Karpas-422 (cell line): ENCODE results near the gene TRPM6. TPM values are rescaled to one million over a fixed set of nuclear protein-coding genes. Genes with fewer than 3 reads are reported as not detected.

Source experiments
- DNase-seq: peaks from one replicate; pipeline ENCODE4 v3.0.0-alpha.2; 2015
- H2AFZ ChIP-seq: fragments of 200-600 bp; sonication (generic); 2 replicates; pipeline ENCODE4 v1.6.1; 2014; ENCODE audit warnings: antibody characterized with exemption, low read length, mixed read lengths
- H3K27ac ChIP-seq: fragments of 200-600 bp; sonication (generic); 2 replicates; pipeline ENCODE4 v1.5.1; 2014; ENCODE audit warnings: mild to moderate bottlenecking, low read length, moderate library complexity
- H3K27me3 ChIP-seq: fragments of 200-600 bp; sonication (generic); 2 replicates; pipeline ENCODE4 v1.6.1; 2014; ENCODE audit warnings: low read length, mixed read lengths
- H3K36me3 ChIP-seq: fragments of 200-600 bp; sonication (generic); 2 replicates; pipeline ENCODE4 v1.6.1; 2014; ENCODE audit warnings: low read length, mixed read lengths; ENCODE audit not compliant: insufficient read depth
- H3K4me1 ChIP-seq: fragments of 200-600 bp; sonication (generic); 2 replicates; pipeline ENCODE4 v1.6.1; 2014; ENCODE audit warnings: mild to moderate bottlenecking, low read length, mixed read lengths
- H3K4me2 ChIP-seq: fragments of 200-600 bp; sonication (generic); 2 replicates; pipeline ENCODE4 v1.6.1; 2014; ENCODE audit warnings: low read length, low read depth, mild to moderate bottlenecking; ENCODE audit not compliant: poor library complexity, severe bottlenecking
- H3K4me3 ChIP-seq: fragments of 200-600 bp; sonication (generic); 2 replicates; pipeline ENCODE4 v1.5.1; 2014; ENCODE audit warnings: mild to moderate bottlenecking, antibody characterized with exemption, low read length, mixed read lengths
- H3K79me2 ChIP-seq: fragments of 200-600 bp; sonication (generic); 2 replicates; pipeline ENCODE4 v1.6.1; 2014; ENCODE audit warnings: mild to moderate bottlenecking, low read length, mixed read lengths
- H3K9ac ChIP-seq: fragments of 200-600 bp; sonication (generic); 2 replicates; pipeline ENCODE4 v1.6.0; 2014; ENCODE audit warnings: low read length
- H3K9me2 ChIP-seq: fragments of 200-600 bp; sonication (generic), shearing (Covaris generic); replicated peaks from 2 replicates; pipeline ENCODE4 v1.6.0; 2014; ENCODE audit warnings: mild to moderate bottlenecking, low read length, moderate library complexity; ENCODE audit not compliant: insufficient read depth
- H3K9me3 ChIP-seq: fragments of 300-700, 200-600 bp; sonication (generic); 2 replicates; pipeline ENCODE4 v1.6.1; 2014; ENCODE audit warnings: low read length, mixed read lengths
- H4K20me1 ChIP-seq: fragments of 200-600 bp; sonication (generic); 2 replicates; pipeline ENCODE4 v1.6.1; 2014; ENCODE audit warnings: mild to moderate bottlenecking, antibody characterized with exemption, low read length, low read depth; ENCODE audit not compliant: insufficient read depth
- total RNA-seq: library from RNA; depleted of rRNA; stranded (reverse); fragments of >200 nt; shearing (Covaris generic); gene quantifications from 2 replicates; pipeline ENCODE4 v1.2.3, GENCODE V29; 2014; ENCODE audit warnings: low replicate concordance

TRPM6 gene
- total RNA-seq, 1 experiment from 2014 or later = not detected

GRCh38 chr9:74817281-74817810 lies 70.4 kb downstream of the TRPM6 start:
- no peaks in the 10 kb centered on the region for H3K9me2 ChIP-seq
- no peak for DNase-seq
- H3K9ac ChIP-seq = no peak overlapping the region
- H3K4me1 ChIP-seq = no peaks in the 10 kb centered on the region
- no peaks in the 10 kb centered on the region for H4K20me1 ChIP-seq
- no peaks in the 10 kb centered on the region for H3K27me3 ChIP-seq
- no peak overlapping the region for H3K27ac ChIP-seq
- no peak overlapping the region for H3K4me3 ChIP-seq
- no peaks in the 10 kb centered on the region for H3K36me3 ChIP-seq
- no peaks in the 10 kb centered on the region for H3K9me3 ChIP-seq
- H3K4me2 ChIP-seq = no peak overlapping the region
- no peak overlapping the region for H2AFZ ChIP-seq
- H3K79me2 ChIP-seq = no peaks in the 10 kb centered on the region

GRCh38 chr9:74810200-74810599 lies 77.5 kb downstream of the TRPM6 start:
- no peak overlapping the region for H3K27ac ChIP-seq
- no peak overlapping the region for H3K4me3 ChIP-seq
- no peaks in the 10 kb centered on the region for H3K27me3 ChIP-seq
- H3K4me2 ChIP-seq = no peak overlapping the region
- H3K9me3 ChIP-seq = no peaks in the 10 kb centered on the region
- DNase-seq = no peak
- H3K9me2 ChIP-seq = no peaks in the 10 kb centered on the region
- H3K4me1 ChIP-seq = no peaks in the 10 kb centered on the region
- H4K20me1 ChIP-seq = no peaks in the 10 kb centered on the region
- no peak overlapping the region for H3K9ac ChIP-seq
- H2AFZ ChIP-seq = no peak overlapping the region
- H3K79me2 ChIP-seq = no peaks in the 10 kb centered on the region
- H3K36me3 ChIP-seq = no peaks in the 10 kb centered on the region

- H3K27ac ChIP-seq = no peak overlapping the region
- DNase-seq = no peak
Measured at GRCh38 chr9:74804018-74804385, 83.7 kb downstream of the TRPM6 start.

GRCh38 chr9:74803376-74804017 lies 84.2 kb downstream of the TRPM6 start:
- no peaks in the 10 kb centered on the region for H4K20me1 ChIP-seq
- no peaks in the 10 kb centered on the region for H3K9me2 ChIP-seq
- H3K9me3 ChIP-seq = no peaks in the 10 kb centered on the region
- DNase-seq = no peak
- H3K79me2 ChIP-seq = no peaks in the 10 kb centered on the region
- H3K4me3 ChIP-seq = no peak overlapping the region
- no peak overlapping the region for H2AFZ ChIP-seq
- H3K36me3 ChIP-seq = no peaks in the 10 kb centered on the region
- H3K27ac ChIP-seq = no peak overlapping the region
- H3K27me3 ChIP-seq = no peaks in the 10 kb centered on the region
- H3K9ac ChIP-seq = no peak overlapping the region
- H3K4me1 ChIP-seq = no peaks in the 10 kb centered on the region
- H3K4me2 ChIP-seq = no peak overlapping the region

More at GRCh38 chr9:74804018-74804385, 83.7 kb downstream of the TRPM6 start:
- Histone ChIP-seq H3K79me2 (no peaks in the 10 kb centered on the region), H3K9me3 (no peaks in the 10 kb centered on the region), H2AFZ (no peak overlapping the region), H3K4me3 (no peak overlapping the region), H4K20me1 (no peaks in the 10 kb centered on the region), H3K4me2 (no peak overlapping the region), H3K9me2 (no peaks in the 10 kb centered on the region), H3K36me3 (no peaks in the 10 kb centered on the region), H3K9ac (no peak overlapping the region), H3K4me1 (no peaks in the 10 kb centered on the region), H3K27me3 (no peaks in the 10 kb centered on the region)

GRCh38 chr9:74800226-74800625 lies 87.5 kb downstream of the TRPM6 start:
- Histone ChIP-seq H4K20me1 (no peaks in the 10 kb centered on the region), H3K4me3 (no peak overlapping the region), H3K36me3 (no peaks in the 10 kb centered on the region), H3K27ac (no peak overlapping the region), H3K9me3 (no peaks in the 10 kb centered on the region), H2AFZ (no peak overlapping the region), H3K9me2 (no peaks in the 10 kb centered on the region), H3K4me2 (no peak overlapping the region), H3K79me2 (no peaks in the 10 kb centered on the region), H3K4me1 (no peaks in the 10 kb centered on the region), H3K27me3 (no peaks in the 10 kb centered on the region), H3K9ac (no peak overlapping the region)
- no peak for DNase-seq

GRCh38 chr9:74795803-74796202 lies 91.9 kb downstream of the TRPM6 start:
- Histone ChIP-seq H3K4me2 (no peak overlapping the region), H2AFZ (no peak overlapping the region), H3K36me3 (no peaks in the 10 kb centered on the region), H4K20me1 (no peaks in the 10 kb centered on the region), H3K4me1 (no peaks in the 10 kb centered on the region), H3K27me3 (no peaks in the 10 kb centered on the region), H3K9ac (no peak overlapping the region), H3K9me2 (no peaks in the 10 kb centered on the region), H3K4me3 (no peak overlapping the region), H3K27ac (no peak overlapping the region), H3K79me2 (no peaks in the 10 kb centered on the region), H3K9me3 (no peaks in the 10 kb centered on the region)
- no peak for DNase-seq

GRCh38 chr9:74795081-74795480 lies 92.6 kb downstream of the TRPM6 start:
- Histone ChIP-seq H4K20me1 (no peaks in the 10 kb centered on the region), H3K4me2 (no peak overlapping the region), H3K36me3 (no peaks in the 10 kb centered on the region), H3K4me3 (no peak overlapping the region), H3K9me2 (no peaks in the 10 kb centered on the region), H3K79me2 (no peaks in the 10 kb centered on the region), H3K9me3 (no peaks in the 10 kb centered on the region), H3K4me1 (no peaks in the 10 kb centered on the region), H3K9ac (no peak overlapping the region), H2AFZ (no peak overlapping the region), H3K27ac (no peak overlapping the region), H3K27me3 (no peaks in the 10 kb centered on the region)
- DNase-seq = no peak

GRCh38 chr9:74784506-74784905 lies 103.2 kb downstream of the TRPM6 start:
- H3K79me2 ChIP-seq = no peaks in the 10 kb centered on the region
- no peaks in the 10 kb centered on the region for H3K9me3 ChIP-seq
- H3K4me2 ChIP-seq = no peak overlapping the region
- no peaks in the 10 kb centered on the region for H3K36me3 ChIP-seq
- H4K20me1 ChIP-seq = no peaks in the 10 kb centered on the region
- H3K9me2 ChIP-seq = no peaks in the 10 kb centered on the region
- no peak overlapping the region for H3K4me3 ChIP-seq
- H3K27ac ChIP-seq = no peak overlapping the region
- H3K9ac ChIP-seq = no peak overlapping the region
- no peaks in the 10 kb centered on the region for H3K4me1 ChIP-seq
- DNase-seq = no peak
- no peak overlapping the region for H2AFZ ChIP-seq
- no peaks in the 10 kb centered on the region for H3K27me3 ChIP-seq
